ENCODE data around the gene TRIM29. TPM values are rescaled to one million over a fixed set of nuclear protein-coding genes. Genes with fewer than 3 reads are reported as not detected.

The TRIM29 gene
- total RNA-seq, 3 donors from 2014 or later: 10.6 to 58.7 (median 45.9) TPM

Other genes starting within 250 kb of the TRIM29 start
- gene OAF, start 72.9 kb upstream of the TRIM29 start, total RNA-seq: 10 to 100 TPM; 19.8 to 35.1 (median 33.3) TPM
- 1 to 10 TPM in 2 of 3 donors, not detected in 1; 3.9 to 7.0 TPM for gene POU2F3, start 102.0 kb upstream of the TRIM29 start, total RNA-seq
- 1 to 10 TPM; 2.9 to 8.2 (median 6.9) TPM for gene TLCD5, start 187.2 kb upstream of the TRIM29 start, total RNA-seq
- gene ARHGEF12, start 198.3 kb upstream of the TRIM29 start, total RNA-seq: 100 to 1,000 TPM in 2 of 3 donors, 10 to 100 TPM in 1; 83.4 to 192 (median 145) TPM